Fibroblast of peridontal ligament (primary cell): ENCODE measurements around the gene CDX1.
"Not testable (repeated sequence)": the region's sequence is repeated elsewhere in the genome, so short reads cannot be mapped to it uniquely, and the experiment has no call there.

Experiments
- DNase-seq: peaks from one replicate; pipeline ENCODE4 v3.0.0-alpha.2; 2010; ENCODE audit errors: extremely low read depth

Gene CDX1

GRCh38 chr5:150233706-150234105, 67.1 kb downstream of the CDX1 start:
- not testable (repeated sequence) for DNase-seq
